B cell (primary cell): ENCODE measurements around the gene GRK5. TPM values are rescaled to one million over a fixed set of nuclear protein-coding genes. Genes with fewer than 3 reads are reported as not detected.

Experiments used
- ATAC-seq: fragments of 200-7000 bp; cut with Tn5 transposase; one replicate; pipeline ENCODE4 v1.10.0; 2021; ENCODE audit warnings: low read depth, mild to moderate bottlenecking, moderate number of reproducible peaks, moderate library complexity
- CTCF ChIA-PET: fragments of 350-600 bp; sonication (Branson Sonifier 250); formaldehyde crosslinking; loops from one replicate; lab custom pipeline; 2021; ENCODE audit warnings: antibody characterized with exemption, inconsistent platforms; lab: Charles Lee
- POLR2A ChIA-PET: fragments of 350-600 bp; sonication (Branson Sonifier 250); formaldehyde crosslinking; loops from one replicate; lab custom pipeline; 2021; ENCODE audit warnings: antibody characterized with exemption; lab: Charles Lee
- DNase-seq: peaks from one replicate; pipeline ENCODE4 v3.0.0; 2013
- H2AFZ ChIP-seq: 2 replicates; pipeline ENCODE4 v1.6.1; 2012; ENCODE audit warnings: mild to moderate bottlenecking, low read depth, low read length; ENCODE audit not compliant: insufficient read depth, poor library complexity, severe bottlenecking
- H3K27ac ChIP-seq, 2 donors: 1 replicate in 1 of 2; 2 replicates in 1 of 2; pipeline ENCODE4 v1.5.1; 2012 to 2013; ENCODE audit warnings: low read length in 2 of 2, mild to moderate bottlenecking in 2 of 2, moderate library complexity in 1 of 2
- H3K27me3 ChIP-seq, 4 experiments: fragments of 200-600 bp in 1 of 4; sonication (generic) in 1 of 4; replicated peaks in 1 of 4; 1 replicate in 2 of 4; 2 replicates in 2 of 4; pipeline versions ENCODE4 v1.6.1 to v1.7.0; 2013 to 2016; ENCODE audit warnings: low read length in 3 of 4, mild to moderate bottlenecking in 2 of 4, mixed read lengths in 1 of 4, moderate library complexity in 1 of 4; ENCODE audit not compliant: insufficient read depth in 4 of 4, control insufficient read depth in 3 of 4; ENCODE audit errors: control extremely low read depth in 1 of 4
- H3K36me3 ChIP-seq, 2 experiments: replicated peaks in 1 of 2; 1 replicate in 1 of 2; 2 replicates in 1 of 2; pipeline versions ENCODE4 v1.6.1 to v1.7.1; 2013; ENCODE audit warnings: low read length in 1 of 2; ENCODE audit not compliant: insufficient read depth in 2 of 2, control insufficient read depth in 1 of 2; ENCODE audit errors: control extremely low read depth in 1 of 2, extremely low read depth in 1 of 2
- H3K4me1 ChIP-seq, 2 donors: fragments of 200-600 bp in 1 of 2; sonication (generic) in 1 of 2; 1 replicate in 1 of 2; 2 replicates in 1 of 2; pipeline versions ENCODE4 v1.5.1 to v1.6.1; 2013 to 2017; ENCODE audit warnings: low read length in 2 of 2; ENCODE audit not compliant: control insufficient read depth in 2 of 2, insufficient read depth in 2 of 2
- H3K4me2 ChIP-seq: replicated peaks from 2 replicates; pipeline ENCODE3; 2012; ENCODE audit warnings: mild to moderate bottlenecking, low read depth, low read length; ENCODE audit not compliant: poor library complexity, severe bottlenecking
- H3K4me3 ChIP-seq, 5 experiments: fragments of 200-600 bp in 1 of 5; sonication (generic) in 1 of 5; 1 replicate in 3 of 5; 2 replicates in 2 of 5; pipeline versions ENCODE4 v1.5.1 to v1.7.0; 2011 to 2016; ENCODE audit warnings: low read length in 4 of 5, mild to moderate bottlenecking in 4 of 5, low read depth in 2 of 5, control low read depth in 1 of 5, moderate library complexity in 1 of 5; ENCODE audit not compliant: insufficient read depth in 1 of 5; ENCODE audit errors: control extremely low read depth in 1 of 5, extremely low read depth in 1 of 5
- H3K79me2 ChIP-seq: fragments of 200-600 bp; sonication (generic); one replicate; pipeline ENCODE4 v1.6.0; 2016; ENCODE audit warnings: low read length; ENCODE audit not compliant: control insufficient read depth, insufficient read depth
- H3K9ac ChIP-seq: fragments of 200-600 bp; sonication (generic); 2 replicates; pipeline ENCODE4 v1.6.1; 2017; ENCODE audit warnings: mild to moderate bottlenecking, low read length, moderate library complexity
- H3K9me3 ChIP-seq, 3 donors: one replicate each; pipeline versions ENCODE4 v1.6.1 to v1.7.1; 2013; ENCODE audit warnings: low read length in 2 of 3; ENCODE audit not compliant: control insufficient read depth in 2 of 3, insufficient read depth in 1 of 3; ENCODE audit errors: control extremely low read depth in 1 of 3
- H4K20me1 ChIP-seq: 2 replicates; pipeline ENCODE4 v1.6.0; 2012; ENCODE audit warnings: mild to moderate bottlenecking, low read length; ENCODE audit not compliant: insufficient read depth, control insufficient read depth, poor library complexity, severe bottlenecking
- H3K27ac Mint-ChIP-seq: one replicate; pipeline ENCODE4 v1.8.0; 2021; ENCODE audit warnings: mixed read lengths
- H3K27me3 Mint-ChIP-seq: one replicate; pipeline ENCODE4 v1.8.0; 2021; ENCODE audit warnings: mixed read lengths
- H3K4me1 Mint-ChIP-seq: one replicate; pipeline ENCODE4 v1.8.0; 2021; ENCODE audit warnings: mixed read lengths
- H3K4me3 Mint-ChIP-seq: one replicate; pipeline ENCODE4 v1.8.0; 2021; ENCODE audit warnings: mixed read lengths
- H3K9me3 Mint-ChIP-seq: one replicate; pipeline ENCODE4 v1.8.0; 2022; ENCODE audit warnings: mixed read lengths; ENCODE audit not compliant: insufficient read depth
- CTCF ChIP-seq: fragments of 200-600 bp; IDR thresholded peaks from one replicate; pipeline ENCODE4 v1.8.0; 2022; ENCODE audit warnings: antibody characterized with exemption, mild to moderate bottlenecking
- EZH2 ChIP-seq: IDR thresholded peaks from 2 replicates; pipeline ENCODE4 v1.6.1; 2012; ENCODE audit warnings: borderline replicate concordance, low read depth, mild to moderate bottlenecking, moderate library complexity, low read length; ENCODE audit not compliant: insufficient read depth, poor library complexity, severe bottlenecking
- WGBS: methylation state at CpG from one replicate; pipeline ENCODE4 v1.1.5; 2013; ENCODE audit warnings: missing lambda C conversion rate; ENCODE audit not compliant: insufficient coverage; 5-methylcytosine and 5-hydroxymethylcytosine counted together
- intact Hi-C: fragments of 100-400 bp; cut with micrococcal nuclease; formaldehyde crosslinking; loops from one replicate; pipeline ENCODE4 v1.10.0; 2022
- polyA plus RNA-seq: library from polyadenylated mRNA; depleted of rRNA; stranded (reverse); fragments of >200 nt; gene quantifications from 2 replicates; pipeline ENCODE4 v1.2.3, GENCODE V29; 2012
- total RNA-seq, 2 donors: library from RNA; stranded (reverse); fragments of 120-200 nt in 1 of 2; gene quantifications; 1 replicate in 1 of 2; 2 replicates in 1 of 2; pipeline versions ENCODE4 v1.2.3 to v1.2.4, GENCODE V29; 2013 to 2022

The GRK5 gene
- total and polyA plus RNA-seq, 2 donors (not counting 1 experiment from before 2014, with no cell fraction given) = 21.9 to 54.8 TPM

- ChIA-PET CTCF (interaction anchor here (0.6 to 2.4 kb wide), 5 partner anchors 18 to 271 kb away, joined by 3 to 8 read pairs (median 3); no protein-coding TSS in a partner anchor), POLR2A (no interaction called here)
- WGBS = no CpG with 5 or more reads among the region's 3 CpGs
- DNase-seq = peak; percentile 43
- H3K9ac ChIP-seq = no peak overlapping the region
- no peak overlapping the region for H3K4me2 ChIP-seq
- H3K27ac Mint-ChIP-seq = no peak overlapping the region
- no peaks in the 10 kb centered on the region for H3K36me3 ChIP-seq
- no peak for TF ChIP-seq EZH2
- no peak for TF ChIP-seq CTCF
- no peaks in the 10 kb centered on the region for H4K20me1 ChIP-seq
- no peak for ATAC-seq
- peaks cover 0 to 9% of the 10 kb centered on the region in 2 donors for H3K4me1 ChIP-seq
- H3K4me3 Mint-ChIP-seq = no peak overlapping the region
- H3K27me3 Mint-ChIP-seq = no peaks in the 10 kb centered on the region
- no peak overlapping the region for H3K4me3 ChIP-seq
- H3K27me3 ChIP-seq = peaks cover 0 to 3% (median under 1%) of the 10 kb centered on the region in 4 experiments
- H3K9me3 ChIP-seq = peaks cover 2 to 20% (median 3%) of the 10 kb centered on the region in 3 donors
- H3K27ac ChIP-seq = no peak overlapping the region
- H3K79me2 ChIP-seq = no peaks in the 10 kb centered on the region
- H3K4me1 Mint-ChIP-seq = peaks cover 22% of the 10 kb centered on the region
- H2AFZ ChIP-seq = no peak overlapping the region
- peaks cover 6% of the 10 kb centered on the region for H3K9me3 Mint-ChIP-seq
- intact Hi-C loops = no loop called here
Measured at GRCh38 chr10:119470920-119471702, 263.7 kb downstream of the GRK5 start.

DNA sequence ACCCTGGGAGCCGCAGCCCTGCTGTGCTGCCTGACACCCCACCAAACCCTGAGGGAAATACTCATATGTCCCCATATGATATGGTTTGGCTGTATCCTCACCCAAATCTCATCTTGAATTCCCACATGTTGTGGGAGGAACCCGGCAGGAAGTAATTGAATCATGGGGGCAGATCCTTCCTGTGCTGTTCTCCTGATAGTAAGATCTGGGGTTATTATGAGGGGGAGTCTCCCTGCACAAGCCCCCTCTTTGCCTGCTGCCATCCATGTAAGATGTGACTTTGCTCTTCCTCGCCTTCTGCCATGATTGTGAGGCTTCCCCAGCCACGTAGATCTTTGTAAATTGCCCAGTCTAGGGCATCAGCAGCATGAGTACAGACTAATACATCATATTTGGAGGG is 266.4 kb downstream of the GRK5 start:
- no peak overlapping the region for H3K4me3 ChIP-seq

More for the DNA sequence above, 266.4 kb downstream of the GRK5 start:
- no peaks in the 10 kb centered on the region for H4K20me1 ChIP-seq
- no peaks in the 10 kb centered on the region for H3K36me3 ChIP-seq
- POLR2A ChIA-PET = no interaction called here
- Mint-ChIP-seq H3K27ac (no peak overlapping the region), H3K4me1 (peaks cover 36% of the 10 kb centered on the region), H3K9me3 (peaks cover 6% of the 10 kb centered on the region), H3K27me3 (no peaks in the 10 kb centered on the region), H3K4me3 (no peak overlapping the region)
- no peak overlapping the region for H2AFZ ChIP-seq
- no peak overlapping the region for H3K9ac ChIP-seq
- CTCF ChIA-PET = interaction anchor here (2.4 kb wide), 1 partner anchor 28 kb away, joined by 8 read pairs; no protein-coding TSS in a partner anchor
- 70% methylated on average over 2 of the region's 4 CpGs for WGBS
- ATAC-seq (no peak), DNase-seq (no peak)
- no peaks in the 10 kb centered on the region for H3K27me3 ChIP-seq
- no peak overlapping the region for H3K4me2 ChIP-seq
- intact Hi-C loops = no loop called here
- no peak overlapping the region for H3K27ac ChIP-seq
- H3K4me1 ChIP-seq = peaks cover 20 to 21% of the 10 kb centered on the region in 2 donors
- H3K9me3 ChIP-seq = peaks cover 2 to 20% (median 3%) of the 10 kb centered on the region in 3 donors
- no peaks in the 10 kb centered on the region for H3K79me2 ChIP-seq
- TF ChIP-seq EZH2 (no peak), CTCF (no peak)
